NAMALWA (cell line): ENCODE data around the gene UNC5CL.

Experiments
- DNase-seq: peaks from one replicate; pipeline ENCODE4 v3.0.0-alpha.2; 2015; ENCODE audit warnings: low spot score

The UNC5CL gene

GRCh38 chr6:41039060-41039998 lies at the start of gene UNC5CL:
Gene UNC5CL (minus strand): TSS chr6:41039221. CDS start chr6:41035074, 4,147 bp downstream.
- DNase-seq, result peak; percentile 65

- no peak for DNase-seq
Observed at GRCh38 chr6:41088451-41088850, 49.4 kb upstream of the UNC5CL start.

DNA sequence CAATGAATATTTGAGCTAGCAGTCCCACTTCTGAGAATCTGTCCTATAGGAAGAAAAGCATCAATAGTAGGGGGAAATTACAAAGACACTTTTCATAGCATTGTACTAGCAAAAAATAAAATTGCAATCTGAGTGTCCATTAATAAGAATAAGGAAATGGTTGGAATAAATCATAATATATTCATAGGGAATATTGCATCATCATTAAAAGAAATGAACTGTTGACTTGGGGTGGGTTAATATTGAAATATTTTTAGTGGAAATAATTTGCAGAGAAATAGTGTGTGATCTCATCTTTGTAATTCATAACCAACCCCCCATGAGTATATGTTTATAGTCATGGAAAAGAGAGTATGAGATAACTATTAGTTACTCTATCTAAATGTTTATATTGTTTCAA lies 46.2 kb upstream of the UNC5CL start:
- DNase-seq, result no peak

DNA sequence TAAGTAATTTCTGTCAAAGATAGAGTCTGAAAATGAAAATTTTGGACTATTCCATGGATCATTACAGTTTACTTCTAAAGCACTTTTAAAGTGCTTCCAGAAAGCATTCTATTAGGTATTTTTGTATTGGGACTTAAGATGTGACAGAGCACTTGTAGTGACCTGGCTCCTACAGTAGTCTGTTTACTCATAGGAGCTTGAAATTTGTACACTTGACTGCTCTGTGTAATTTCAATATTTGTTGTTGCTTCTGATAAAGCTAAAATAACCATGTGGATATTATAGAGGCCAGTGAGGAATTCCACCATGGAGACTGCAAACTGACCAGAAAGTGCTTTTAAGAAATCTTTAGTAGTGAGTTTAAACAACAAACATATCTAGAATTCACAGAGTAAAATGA lies 44.1 kb upstream of the UNC5CL start:
- no peak for DNase-seq

- DNase-seq, result no peak
Observed at GRCh38 chr6:41080621-41081020, 41.6 kb upstream of the UNC5CL start.

GRCh38 chr6:41079080-41079479 lies 40.1 kb upstream of the UNC5CL start:
- no peak for DNase-seq

DNA sequence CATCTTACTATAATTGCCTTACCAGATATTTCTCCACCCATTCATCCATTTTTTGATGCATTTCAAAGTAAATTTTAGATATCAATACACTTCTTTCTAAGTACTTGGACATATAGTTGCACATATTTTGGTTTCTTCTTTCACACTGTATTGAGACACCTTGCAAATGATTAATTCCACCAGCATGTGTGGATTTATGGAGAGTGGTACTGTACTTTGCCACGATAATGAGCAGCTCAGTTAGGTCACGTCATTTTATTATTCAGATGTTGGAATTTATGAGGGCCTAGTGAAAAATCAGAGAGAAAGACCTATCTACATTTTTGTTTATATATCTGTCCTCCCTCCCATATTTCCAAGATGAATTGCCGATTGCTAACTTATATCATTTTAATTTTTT lies 39.1 kb upstream of the UNC5CL start:
- DNase-seq, result no peak

DNA sequence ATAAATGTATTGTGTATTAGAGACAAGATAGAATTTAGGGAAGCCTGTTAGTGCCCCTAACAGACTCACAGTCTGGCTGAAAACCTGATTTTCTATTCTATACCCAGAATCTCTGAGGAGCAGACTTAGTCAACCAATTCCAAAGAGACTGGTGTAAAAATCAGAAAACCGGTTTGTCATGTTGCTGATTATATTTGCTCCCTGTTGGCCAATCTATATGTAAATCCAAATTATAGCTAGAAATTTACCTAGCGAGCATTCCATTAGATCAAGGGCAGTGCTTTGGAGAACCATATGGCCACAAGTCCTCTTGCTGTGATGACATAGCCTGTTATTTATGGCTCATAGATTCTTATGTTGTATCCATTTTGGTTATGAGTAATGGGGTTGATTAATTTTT lies 38.5 kb upstream of the UNC5CL start:
- DNase-seq, result no peak

DNA sequence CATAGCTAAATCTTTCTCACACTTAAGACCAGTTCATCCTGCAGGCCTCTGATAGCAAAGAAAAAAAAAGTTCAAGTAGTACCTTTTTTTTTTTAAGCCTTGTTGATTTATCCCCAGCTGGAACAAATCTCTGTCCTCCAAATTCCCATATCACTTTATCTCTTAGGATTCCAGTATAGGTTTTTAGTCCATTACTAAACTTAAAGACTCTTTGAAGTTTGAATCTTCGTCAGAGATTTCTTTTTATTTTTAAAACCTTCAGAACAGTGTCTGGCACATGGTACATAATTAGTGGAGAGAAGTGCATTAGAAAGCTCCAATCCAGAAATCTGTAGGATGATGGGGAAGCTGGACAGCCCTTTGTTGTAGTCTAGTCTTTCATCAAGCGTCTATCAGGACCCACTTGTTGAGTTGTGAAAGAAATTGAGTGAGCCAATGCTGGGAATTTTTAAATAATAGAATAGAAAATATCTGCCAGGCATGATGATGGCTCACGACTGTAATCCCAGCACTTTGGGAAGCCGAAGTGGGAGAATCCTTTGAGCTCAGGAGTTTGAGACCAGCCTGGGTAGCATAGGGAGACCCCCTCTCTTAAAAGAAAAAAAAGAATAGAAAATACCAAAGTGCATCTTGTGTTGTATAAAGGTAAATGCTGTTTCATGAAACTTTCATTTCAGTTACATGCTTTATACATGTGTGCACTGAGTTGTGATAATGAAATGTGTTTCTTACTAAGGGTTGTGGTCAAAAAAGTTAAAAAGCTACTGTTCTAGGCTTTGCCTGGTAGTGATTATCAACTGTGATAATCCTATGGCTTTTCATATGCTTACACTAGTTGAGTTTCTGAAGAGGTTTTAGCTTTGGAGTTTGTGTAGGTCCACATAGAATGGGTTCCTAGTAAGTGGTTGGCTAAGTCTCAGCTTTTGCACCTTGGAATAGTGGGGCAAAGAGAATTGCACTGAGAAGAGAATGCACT lies 36.9 kb upstream of the UNC5CL start:
- no peak for DNase-seq

DNA sequence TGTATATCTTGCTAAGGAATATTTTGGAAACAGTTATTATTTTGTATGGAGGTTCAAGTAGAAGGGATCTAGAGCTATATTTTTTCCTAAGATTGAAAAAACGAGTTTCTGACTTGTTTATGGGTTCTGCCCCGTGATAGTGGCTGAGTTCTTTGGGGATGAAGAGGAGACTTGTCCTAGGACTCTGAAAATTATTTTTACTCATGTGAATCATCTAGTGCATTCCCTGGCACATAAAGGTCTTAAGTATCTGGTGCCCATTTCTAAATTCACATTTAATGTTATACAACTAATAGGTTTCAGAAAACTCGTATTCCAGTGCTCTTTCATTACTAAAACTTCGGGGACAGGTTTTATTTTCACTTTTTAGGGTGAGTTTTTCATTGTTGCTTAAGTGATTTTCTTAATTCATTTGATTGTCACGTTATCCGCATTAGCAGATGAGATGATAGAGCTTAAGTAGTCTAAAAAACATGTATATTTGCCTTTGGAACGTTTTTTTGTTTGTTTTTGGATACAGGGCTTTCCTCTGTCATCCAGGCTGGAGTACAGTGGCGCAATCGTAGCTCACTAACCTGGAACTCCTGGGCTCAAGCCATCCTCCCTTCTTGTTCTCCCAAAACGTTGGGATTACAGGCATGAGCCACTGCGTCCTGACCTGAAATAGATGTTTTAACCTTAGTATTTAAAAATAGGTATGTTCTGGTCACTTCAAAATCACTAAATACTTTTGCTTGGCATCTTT lies 35.8 kb upstream of the UNC5CL start:
- DNase-seq, result peak; percentile 7

- peak; percentile 55 for DNase-seq
Observed at GRCh38 chr6:41073968-41074691, 35.1 kb upstream of the UNC5CL start.

- peak; percentile 89 for DNase-seq
Observed at GRCh38 chr6:41073203-41073967, 34.4 kb upstream of the UNC5CL start.

DNA sequence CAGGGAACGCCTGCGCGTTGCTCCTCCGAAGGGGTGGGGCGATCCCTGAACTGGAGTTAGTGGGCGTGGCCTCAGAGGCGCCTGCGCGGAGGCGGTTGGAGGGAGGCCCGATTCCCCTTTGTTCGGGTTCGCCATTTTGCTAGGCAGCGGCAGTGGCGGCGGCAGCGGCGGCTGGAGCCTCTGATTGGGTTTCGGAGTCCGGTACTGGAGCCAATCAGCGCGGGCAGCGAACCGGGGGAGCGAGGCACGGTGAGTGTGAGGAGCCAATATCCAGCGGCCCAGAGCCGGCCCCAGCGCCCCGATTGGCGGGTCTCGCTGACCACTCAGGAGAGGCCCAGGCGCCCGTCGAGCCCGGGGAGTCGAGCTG lies 33.8 kb upstream of the UNC5CL start, which contains the start of gene NFYA:
Gene NFYA, plus strand, starts transcription at position 139 of the 367 bp plus-strand sequence. CDS start 6,116 bp downstream, outside the sequence.
- DNase-seq, result no peak

GRCh38 chr6:41071923-41072835 lies 33.2 kb upstream of the UNC5CL start, which contains the start of gene OARD1:
Gene OARD1 (minus strand): TSS chr6:41072356. CDS start chr6:41071634, 722 bp downstream.
- DNase-seq, result peak; percentile 99

- no peak for DNase-seq
Observed at GRCh38 chr6:41071501-41071922, 32.5 kb upstream of the UNC5CL start.

DNA sequence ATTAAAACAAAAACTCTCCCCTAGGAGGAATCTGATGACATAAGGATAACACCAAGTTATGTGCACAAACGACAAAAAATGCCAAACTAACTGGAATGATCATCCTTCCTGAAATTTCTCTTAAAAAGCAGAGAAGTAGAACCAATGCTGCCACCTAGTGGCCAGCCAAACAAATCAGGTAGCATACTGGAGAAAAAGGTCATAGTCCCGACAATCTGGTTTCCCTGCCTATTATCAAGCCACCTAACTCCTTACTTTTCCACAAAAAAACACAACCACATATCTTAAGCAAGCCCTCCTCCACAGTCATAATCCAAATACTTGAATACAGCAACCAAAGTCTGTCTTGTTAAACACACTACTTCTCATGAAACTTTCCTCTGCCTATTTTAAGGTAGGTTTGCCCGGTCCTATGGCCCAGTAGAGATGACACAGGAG lies 27.9 kb upstream of the UNC5CL start:
- peak; percentile 74 for DNase-seq

GRCh38 chr6:41065550-41066026 lies 26.6 kb upstream of the UNC5CL start:
- DNase-seq, result no peak

DNA sequence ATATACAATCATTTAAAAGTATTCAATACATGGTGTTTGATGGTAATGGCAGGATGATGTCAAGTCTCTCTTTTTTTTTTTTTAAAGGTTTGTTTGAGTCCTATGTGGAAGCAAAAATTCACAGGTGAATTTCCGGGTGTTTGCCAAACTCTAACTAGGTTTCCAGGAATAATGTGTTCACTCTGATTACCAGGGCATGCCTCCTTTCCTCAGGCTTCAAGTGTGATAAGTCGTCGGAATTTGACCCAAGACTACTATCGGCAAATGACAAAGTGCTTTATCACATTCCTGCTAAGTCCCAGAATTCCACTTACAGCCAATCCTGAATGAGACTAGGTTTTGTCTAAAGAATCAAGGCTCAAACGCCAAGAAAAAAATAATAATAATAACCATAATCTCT lies 25.8 kb upstream of the UNC5CL start:
- DNase-seq, result no peak

DNA sequence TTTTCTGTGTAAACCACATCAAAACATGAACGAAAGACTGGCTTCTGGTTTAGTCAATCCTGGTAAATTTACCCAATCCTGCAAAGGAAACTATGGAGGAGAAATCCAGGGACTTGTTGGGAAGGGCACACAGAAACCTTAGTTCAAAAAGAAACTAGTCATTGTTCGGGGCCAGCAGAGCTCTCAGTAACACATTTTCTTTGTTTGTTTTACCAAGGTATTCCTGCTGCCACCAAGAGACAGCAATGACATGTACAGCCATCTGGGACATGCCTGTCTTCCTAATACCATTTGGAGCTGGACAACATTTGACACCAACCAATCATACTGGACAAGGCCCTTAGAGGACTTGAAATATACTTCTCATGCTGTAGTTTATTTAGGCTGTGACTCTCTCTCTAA lies 24.9 kb upstream of the UNC5CL start:
- no peak for DNase-seq
